ENCODE measurements around the gene MYO1H.
"Not testable (repeated sequence)": the region's sequence is repeated elsewhere in the genome, so short reads cannot be mapped to it uniquely, and the experiment has no call there.

The MYO1H gene

GRCh38 chr12:109435428-109436187 lies 87.9 kb downstream of the MYO1H start:
- 74% methylated on average over 17 of the region's 17 CpGs for WGBS
- no peaks in the 10 kb centered on the region for H3K4me1 ChIP-seq (ENCODE audit: control insufficient read depth, insufficient read depth, low read depth, low read length)
- no peaks in the 10 kb centered on the region for H3K36me3 ChIP-seq (ENCODE audit: control insufficient read depth in 1 of 2, insufficient read depth in 2 of 2, low read depth in 1 of 2, low read length in 2 of 2)

GRCh38 chr12:109436188-109436560 lies 88.5 kb downstream of the MYO1H start:
- WGBS = 42% methylated on average over 6 of the region's 7 CpGs
- no peaks in the 10 kb centered on the region for H3K4me1 ChIP-seq (ENCODE audit: control insufficient read depth, insufficient read depth, low read depth, low read length)
- H3K79me1 ChIP-seq (replicated peaks; ENCODE audit: low read length, poor library complexity, severe bottlenecking) = peaks cover 1% of the 10 kb centered on the region
- H2AFZ ChIP-seq (ENCODE audit: low read depth, low read length) = no peak overlapping the region
- DNase-seq = no peak
- no peak overlapping the region for H2BK120ac ChIP-seq (ENCODE audit: low read depth, low read length)
- no peaks in the 10 kb centered on the region for H3K36me3 ChIP-seq (ENCODE audit: control insufficient read depth in 1 of 2, insufficient read depth in 2 of 2, low read depth in 1 of 2, low read length in 2 of 2)
- no peaks in the 10 kb centered on the region for H3K27me3 ChIP-seq (ENCODE audit: control insufficient read depth in 1 of 2, insufficient read depth in 1 of 2, low read length in 2 of 2)
- no peak overlapping the region for H3K18ac ChIP-seq (ENCODE audit: low read depth in 1 of 2, low read length in 2 of 2)
- H3K9ac ChIP-seq (ENCODE audit: low read length) = no peak overlapping the region
- no peak overlapping the region for H3K23ac ChIP-seq (ENCODE audit: low read length in 2 of 2)
- H2BK15ac ChIP-seq (ENCODE audit: low read depth, poor library complexity, severe bottlenecking) = no peak overlapping the region
- H3K14ac ChIP-seq (ENCODE audit: low read length in 2 of 2) = no peak overlapping the region
- no peak overlapping the region for H4K91ac ChIP-seq (ENCODE audit: low read length)
- H3K4me2 ChIP-seq (ENCODE audit: low read length, poor library complexity, severe bottlenecking) = no peak overlapping the region
- H3K27ac ChIP-seq (ENCODE audit: low read length, poor library complexity, severe bottlenecking) = no peak overlapping the region
- no peak overlapping the region for H3K4me3 ChIP-seq (ENCODE audit: insufficient read depth in 1 of 2, low read depth in 1 of 2, low read length in 2 of 2)
- no peak overlapping the region for H3K4ac ChIP-seq (ENCODE audit: low read depth in 1 of 2, low read length in 2 of 2)
- H2BK5ac ChIP-seq (ENCODE audit: low read depth, low read length, poor library complexity, severe bottlenecking) = no peak overlapping the region
- no peak overlapping the region for H2AK5ac ChIP-seq (ENCODE audit: low read length, severe bottlenecking)
- no peak overlapping the region for H2BK12ac ChIP-seq (ENCODE audit: low read length in 2 of 2)
- H3K9me3 ChIP-seq (ENCODE audit: control insufficient read depth, low read length) = no peaks in the 10 kb centered on the region
- H4K8ac ChIP-seq (ENCODE audit: low read length) = no peak overlapping the region

More at GRCh38 chr12:109435428-109436187, 87.9 kb downstream of the MYO1H start:
- no peak overlapping the region for H4K8ac ChIP-seq (ENCODE audit: low read length)
- no peak overlapping the region for H3K4me2 ChIP-seq (ENCODE audit: low read length, poor library complexity, severe bottlenecking)
- no peaks in the 10 kb centered on the region for H3K9me3 ChIP-seq (ENCODE audit: control insufficient read depth, low read length)
- H2AK5ac ChIP-seq (ENCODE audit: low read length, severe bottlenecking) = no peak overlapping the region
- H3K79me1 ChIP-seq (replicated peaks; ENCODE audit: low read length, poor library complexity, severe bottlenecking) = peaks cover 1% of the 10 kb centered on the region
- H2AFZ ChIP-seq (ENCODE audit: low read depth, low read length) = no peak overlapping the region
- no peak overlapping the region for H2BK5ac ChIP-seq (ENCODE audit: low read depth, low read length, poor library complexity, severe bottlenecking)
- H3K27ac ChIP-seq (ENCODE audit: low read length, poor library complexity, severe bottlenecking) = no peak overlapping the region
- no peak overlapping the region for H4K91ac ChIP-seq (ENCODE audit: low read length)
- H3K23ac ChIP-seq (ENCODE audit: low read length in 2 of 2) = no peak overlapping the region
- no peak overlapping the region for H2BK12ac ChIP-seq (ENCODE audit: low read length in 2 of 2)
- no peak overlapping the region for H3K4me3 ChIP-seq (ENCODE audit: insufficient read depth in 1 of 2, low read depth in 1 of 2, low read length in 2 of 2)
- no peak overlapping the region for H3K14ac ChIP-seq (ENCODE audit: low read length in 2 of 2)
- no peaks in the 10 kb centered on the region for H3K27me3 ChIP-seq (ENCODE audit: control insufficient read depth in 1 of 2, insufficient read depth in 1 of 2, low read length in 2 of 2)
- no peak overlapping the region for H3K9ac ChIP-seq (ENCODE audit: low read length)
- H3K4ac ChIP-seq (ENCODE audit: low read depth in 1 of 2, low read length in 2 of 2) = no peak overlapping the region
- H3K18ac ChIP-seq (ENCODE audit: low read depth in 1 of 2, low read length in 2 of 2) = no peak overlapping the region
- no peak overlapping the region for H2BK120ac ChIP-seq (ENCODE audit: low read depth, low read length)
- H2BK15ac ChIP-seq (ENCODE audit: low read depth, poor library complexity, severe bottlenecking) = no peak overlapping the region
- DNase-seq = no peak

- H3K4me3 ChIP-seq (ENCODE audit: insufficient read depth in 1 of 2, low read depth in 1 of 2, low read length in 2 of 2) = no peak overlapping the region
- WGBS = 93% methylated on average over 6 of the region's 6 CpGs
- no peak overlapping the region for H3K4ac ChIP-seq (ENCODE audit: low read depth in 1 of 2, low read length in 2 of 2)
- no peaks in the 10 kb centered on the region for H3K27me3 ChIP-seq (ENCODE audit: control insufficient read depth in 1 of 2, insufficient read depth in 1 of 2, low read length in 2 of 2)
- DNase-seq = no peak
- H2BK12ac ChIP-seq (ENCODE audit: low read length in 2 of 2) = no peak overlapping the region
- peaks cover 2% of the 10 kb centered on the region for H3K4me1 ChIP-seq (ENCODE audit: control insufficient read depth, insufficient read depth, low read depth, low read length)
- H3K79me1 ChIP-seq (replicated peaks; ENCODE audit: low read length, poor library complexity, severe bottlenecking) = peaks cover 8% of the 10 kb centered on the region
- no peak overlapping the region for H2BK5ac ChIP-seq (ENCODE audit: low read depth, low read length, poor library complexity, severe bottlenecking)
- no peak overlapping the region for H3K18ac ChIP-seq (ENCODE audit: low read depth in 1 of 2, low read length in 2 of 2)
- no peak overlapping the region for H2AFZ ChIP-seq (ENCODE audit: low read depth, low read length)
- H4K8ac ChIP-seq (ENCODE audit: low read length) = no peak overlapping the region
- H3K23ac ChIP-seq (ENCODE audit: low read length in 2 of 2) = no peak overlapping the region
- H3K36me3 ChIP-seq (ENCODE audit: control insufficient read depth in 1 of 2, insufficient read depth in 2 of 2, low read depth in 1 of 2, low read length in 2 of 2) = peaks cover 5 to 10% of the 10 kb centered on the region in 2 experiments
- no peak overlapping the region for H3K14ac ChIP-seq (ENCODE audit: low read length in 2 of 2)
- no peak overlapping the region for H2BK15ac ChIP-seq (ENCODE audit: low read depth, poor library complexity, severe bottlenecking)
- no peaks in the 10 kb centered on the region for H3K9me3 ChIP-seq (ENCODE audit: control insufficient read depth, low read length)
- H3K27ac ChIP-seq (ENCODE audit: low read length, poor library complexity, severe bottlenecking) = no peak overlapping the region
- H2BK120ac ChIP-seq (ENCODE audit: low read depth, low read length) = no peak overlapping the region
- no peak overlapping the region for H2AK5ac ChIP-seq (ENCODE audit: low read length, severe bottlenecking)
- no peak overlapping the region for H4K91ac ChIP-seq (ENCODE audit: low read length)
- H3K9ac ChIP-seq (ENCODE audit: low read length) = no peak overlapping the region
- no peak overlapping the region for H3K4me2 ChIP-seq (ENCODE audit: low read length, poor library complexity, severe bottlenecking)
Observed at GRCh38 chr12:109439181-109439580, 91.5 kb downstream of the MYO1H start.

- not testable (repeated sequence) for H3K27ac ChIP-seq (ENCODE audit: low read length, poor library complexity, severe bottlenecking); H3K9me3 ChIP-seq (ENCODE audit: control insufficient read depth, low read length); DNase-seq; H2BK120ac ChIP-seq (ENCODE audit: low read depth, low read length); H3K4me1 ChIP-seq (ENCODE audit: control insufficient read depth, insufficient read depth, low read depth, low read length); H3K27me3 ChIP-seq (ENCODE audit: control insufficient read depth in 1 of 2, insufficient read depth in 1 of 2, low read length in 2 of 2); H3K4me2 ChIP-seq (ENCODE audit: low read length, poor library complexity, severe bottlenecking); H2AK5ac ChIP-seq (ENCODE audit: low read length, severe bottlenecking); H4K8ac ChIP-seq (ENCODE audit: low read length); H3K9ac ChIP-seq (ENCODE audit: low read length); H2BK12ac ChIP-seq (ENCODE audit: low read length in 2 of 2); H2BK5ac ChIP-seq (ENCODE audit: low read depth, low read length, poor library complexity, severe bottlenecking); H3K79me1 ChIP-seq (replicated peaks; ENCODE audit: low read length, poor library complexity, severe bottlenecking); H2AFZ ChIP-seq (ENCODE audit: low read depth, low read length); H3K14ac ChIP-seq (ENCODE audit: low read length in 2 of 2); H3K18ac ChIP-seq (ENCODE audit: low read depth in 1 of 2, low read length in 2 of 2); H3K4me3 ChIP-seq (ENCODE audit: insufficient read depth in 1 of 2, low read depth in 1 of 2, low read length in 2 of 2); H4K91ac ChIP-seq (ENCODE audit: low read length); H2BK15ac ChIP-seq (ENCODE audit: low read depth, poor library complexity, severe bottlenecking); H3K23ac ChIP-seq (ENCODE audit: low read length in 2 of 2); H3K4ac ChIP-seq (ENCODE audit: low read depth in 1 of 2, low read length in 2 of 2)
- peaks cover 7 to 10% of the 10 kb centered on the region in 2 experiments for H3K36me3 ChIP-seq (ENCODE audit: control insufficient read depth in 1 of 2, insufficient read depth in 2 of 2, low read depth in 1 of 2, low read length in 2 of 2)
- 97% methylated on average over 13 of the region's 13 CpGs for WGBS
Observed at GRCh38 chr12:109439951-109440350, 92.3 kb downstream of the MYO1H start.

Measured in mesenchymal stem cell (in vitro differentiated cells and primary cell).